CD4-positive, alpha-beta memory T cell (primary cell): Measurements from ENCODE around the gene NAA16. TPM values are rescaled to one million over a fixed set of nuclear protein-coding genes. Genes with fewer than 3 reads are reported as not detected.

Experiments used
- CTCF ChIA-PET: fragments of 350-600 bp; sonication (Branson Sonifier 250); formaldehyde crosslinking; loops from one replicate; lab custom pipeline; 2021; ENCODE audit warnings: inconsistent platforms; ENCODE audit not compliant: partially characterized antibody; lab: Charles Lee
- POLR2A ChIA-PET: fragments of 350-600 bp; sonication (Branson Sonifier 250); formaldehyde crosslinking; loops from one replicate; lab custom pipeline; 2021; ENCODE audit not compliant: partially characterized antibody; lab: Charles Lee
- DNase-seq, 5 donors: peaks; one replicate each; pipeline versions ENCODE4 v3.0.0 to v3.0.0-alpha.2; 2020 to 2022; ENCODE audit warnings: mixed read lengths in 1 of 5
- H3K27ac ChIP-seq: one replicate; pipeline ENCODE4 v1.7.0; 2013; ENCODE audit warnings: low read depth, low read length
- H3K27me3 ChIP-seq: 2 replicates; pipeline ENCODE4 v1.7.0; 2013; ENCODE audit warnings: mild to moderate bottlenecking, low read length, moderate library complexity; ENCODE audit not compliant: insufficient read depth
- H3K36me3 ChIP-seq: 2 replicates; pipeline ENCODE4 v1.7.0; 2013; ENCODE audit warnings: mild to moderate bottlenecking, low read length, moderate library complexity; ENCODE audit not compliant: insufficient read depth
- H3K4me1 ChIP-seq: 2 replicates; pipeline ENCODE4 v1.7.0; 2013; ENCODE audit warnings: mild to moderate bottlenecking, low read length, moderate library complexity; ENCODE audit not compliant: insufficient read depth
- H3K4me3 ChIP-seq, 2 donors: one replicate each; pipeline ENCODE4 v1.7.0; 2013; ENCODE audit warnings: low read length in 2 of 2, mild to moderate bottlenecking in 1 of 2
- H3K9me3 ChIP-seq, 2 donors: one replicate each; pipeline ENCODE4 v1.7.0; 2013; ENCODE audit warnings: low read length in 2 of 2, control low read depth in 1 of 2; ENCODE audit not compliant: control insufficient read depth in 1 of 2
- H3K27ac Mint-ChIP-seq, 7 donors: one replicate each; pipeline ENCODE4 v1.8.0; 2020 to 2021; ENCODE audit warnings: mixed read lengths in 7 of 7, mild to moderate bottlenecking in 6 of 7, inconsistent platforms in 3 of 7, moderate library complexity in 3 of 7
- H3K27me3 Mint-ChIP-seq, 2 donors: one replicate each; pipeline ENCODE4 v1.8.0; 2020 to 2021; ENCODE audit warnings: mixed read lengths in 2 of 2
- H3K36me3 Mint-ChIP-seq, 2 donors: one replicate each; pipeline ENCODE4 v1.8.0; 2020 to 2021; ENCODE audit warnings: mixed read lengths in 2 of 2, inconsistent platforms in 1 of 2, mild to moderate bottlenecking in 1 of 2
- H3K4me1 Mint-ChIP-seq, 4 donors: one replicate each; pipeline ENCODE4 v1.8.0; 2020 to 2021; ENCODE audit warnings: mixed read lengths in 4 of 4, mild to moderate bottlenecking in 1 of 4
- H3K4me3 Mint-ChIP-seq, 8 donors: one replicate each; pipeline ENCODE4 v1.8.0; 2020 to 2021; ENCODE audit warnings: mixed read lengths in 8 of 8, mild to moderate bottlenecking in 7 of 8, moderate library complexity in 6 of 8, inconsistent platforms in 3 of 8
- H3K9me3 Mint-ChIP-seq, 8 donors: one replicate each; pipeline ENCODE4 v1.8.0; 2020 to 2021; ENCODE audit warnings: mixed read lengths in 8 of 8, mild to moderate bottlenecking in 5 of 8, inconsistent platforms in 3 of 8, moderate library complexity in 1 of 8
- intact Hi-C: fragments of 100-400 bp; cut with micrococcal nuclease; formaldehyde crosslinking; loops from one replicate; pipeline ENCODE4 v1.15.1; 2023
- polyA plus RNA-seq, 2 donors: library from polyadenylated mRNA; unstranded; fragments of 300-500 nt; fragmentation: Illumina TruSeq; gene quantifications; one replicate each; pipeline ENCODE4 v1.2.3, GENCODE V29; 2021
- total RNA-seq, 2 experiments: library from RNA; stranded (reverse); gene quantifications; one replicate each; pipeline ENCODE4 v1.2.3, GENCODE V29; 2021

Gene NAA16
- total and polyA plus RNA-seq, 4 experiments from 2014 or later: 8.6 to 62.5 (median 39.7) TPM

DNA sequence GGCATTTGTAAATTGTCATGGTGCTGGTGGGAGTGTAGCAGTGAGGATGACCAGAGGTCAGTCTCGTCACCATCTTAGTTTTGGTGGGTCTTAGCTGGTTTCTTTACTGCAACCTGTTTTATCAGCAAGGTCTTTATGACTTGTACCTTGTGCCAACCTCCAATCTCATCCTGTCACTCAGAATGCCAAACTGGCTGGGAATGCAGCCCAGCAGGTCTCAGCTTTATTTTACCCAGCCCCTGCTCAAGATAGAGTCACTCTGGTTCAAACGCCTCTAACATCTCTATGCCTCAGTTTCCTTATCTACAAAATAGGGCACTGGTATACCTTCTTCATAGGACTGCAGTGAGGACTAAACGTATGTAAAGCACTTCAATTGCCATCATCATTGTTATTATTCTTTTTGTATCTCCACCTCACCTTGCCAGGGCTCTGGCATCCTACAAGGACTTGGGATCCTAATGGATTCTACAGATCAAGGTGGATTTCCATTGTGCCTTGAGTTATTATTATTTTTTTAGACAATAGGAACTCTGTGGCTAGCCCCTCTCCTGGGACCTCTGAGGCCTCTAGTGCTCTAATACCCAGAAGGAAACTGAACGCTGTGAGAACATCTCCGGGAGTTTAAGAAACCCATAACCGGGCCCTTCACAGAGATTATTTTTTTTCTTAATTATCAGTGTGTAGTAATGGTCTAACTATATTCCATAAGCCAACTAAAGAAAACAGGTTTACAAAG is 77.2 kb downstream of the NAA16 start:
- Histone ChIP-seq H3K9me3 (no peaks in the 10 kb centered on the region), H3K4me1 (no peaks in the 10 kb centered on the region), H3K4me3 (no peak overlapping the region), H3K27ac (no peak overlapping the region), H3K27me3 (no peaks in the 10 kb centered on the region), H3K36me3 (no peaks in the 10 kb centered on the region)
- H3K4me1 Mint-ChIP-seq: peaks cover 4 to 17% (median 6%) of the 10 kb centered on the region in 4 donors
- no peaks in the 10 kb centered on the region for H3K36me3 Mint-ChIP-seq
- CTCF ChIA-PET: interaction anchor here (1.0 to 1.3 kb wide), 3 partner anchors 31 to 265 kb away, joined by 3 to 6 read pairs (median 4); no protein-coding TSS in a partner anchor
- H3K27me3 Mint-ChIP-seq: peaks cover 0 to 1% of the 10 kb centered on the region in 2 donors
- no peak for DNase-seq
- POLR2A ChIA-PET: no interaction called here
- H3K27ac Mint-ChIP-seq: peak overlapping the region in 1 of 7 donors; percentile 64
- intact Hi-C loops: no loop called here
- H3K9me3 Mint-ChIP-seq: no peaks in the 10 kb centered on the region
- H3K4me3 Mint-ChIP-seq: no peak overlapping the region

DNA sequence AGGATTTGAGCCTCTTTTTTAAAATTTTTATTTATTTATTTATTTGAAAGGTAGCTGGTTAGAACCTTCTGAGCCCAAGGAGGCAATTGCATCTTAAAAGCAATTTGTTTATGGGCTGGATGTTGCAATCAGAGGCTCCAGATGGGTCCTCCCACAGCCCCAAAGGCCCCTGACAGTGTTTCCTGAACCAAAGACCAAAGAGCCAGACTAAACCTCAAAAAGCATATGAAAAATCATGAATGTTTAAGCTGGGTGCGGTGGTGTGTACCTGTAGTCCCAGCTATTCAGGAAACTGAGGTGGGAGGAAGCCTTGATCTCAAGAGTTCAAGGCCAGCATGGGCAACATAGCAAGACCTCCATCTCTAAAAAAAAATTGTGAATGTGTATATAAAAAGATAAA is 78.5 kb downstream of the NAA16 start:
- DNase-seq: peak in 1 of 5 donors; percentile 30
- no peaks in the 10 kb centered on the region for H3K36me3 ChIP-seq
- Mint-ChIP-seq H3K9me3 (no peaks in the 10 kb centered on the region), H3K36me3 (no peaks in the 10 kb centered on the region), H3K27ac (peak overlapping the region in 1 of 7 donors; percentile 33), H3K4me1 (peaks cover 4 to 13% (median 6%) of the 10 kb centered on the region in 4 donors), H3K4me3 (no peak overlapping the region), H3K27me3 (peaks cover 0 to 1% of the 10 kb centered on the region in 2 donors)
- intact Hi-C loops: no loop called here
- no peaks in the 10 kb centered on the region for H3K4me1 ChIP-seq
- H3K27me3 ChIP-seq: no peaks in the 10 kb centered on the region
- ChIA-PET CTCF (interaction anchor here (0.8 to 1.7 kb wide), 5 partner anchors 33 to 264 kb away, joined by 3 to 6 read pairs (median 4); no protein-coding TSS in a partner anchor), POLR2A (no interaction called here)
- H3K4me3 ChIP-seq: no peak overlapping the region
- no peak overlapping the region for H3K27ac ChIP-seq
- no peaks in the 10 kb centered on the region for H3K9me3 ChIP-seq

GRCh38 chr13:41394166-41394565 is 83.1 kb downstream of the NAA16 start:
- Mint-ChIP-seq H3K4me1 (peaks cover under 1 to 9% (median 2%) of the 10 kb centered on the region in 4 donors), H3K27ac (no peak overlapping the region), H3K36me3 (no peaks in the 10 kb centered on the region), H3K9me3 (no peaks in the 10 kb centered on the region), H3K27me3 (no peaks in the 10 kb centered on the region), H3K4me3 (no peak overlapping the region)
- CTCF ChIA-PET: no interaction called here
- no peak overlapping the region for H3K4me3 ChIP-seq
- intact Hi-C loops: no loop called here
- no peaks in the 10 kb centered on the region for H3K27me3 ChIP-seq
- no peak overlapping the region for H3K27ac ChIP-seq
- DNase-seq: no peak
- POLR2A ChIA-PET: no interaction called here
- H3K4me1 ChIP-seq: no peaks in the 10 kb centered on the region
- no peaks in the 10 kb centered on the region for H3K9me3 ChIP-seq
- H3K36me3 ChIP-seq: no peaks in the 10 kb centered on the region

DNA sequence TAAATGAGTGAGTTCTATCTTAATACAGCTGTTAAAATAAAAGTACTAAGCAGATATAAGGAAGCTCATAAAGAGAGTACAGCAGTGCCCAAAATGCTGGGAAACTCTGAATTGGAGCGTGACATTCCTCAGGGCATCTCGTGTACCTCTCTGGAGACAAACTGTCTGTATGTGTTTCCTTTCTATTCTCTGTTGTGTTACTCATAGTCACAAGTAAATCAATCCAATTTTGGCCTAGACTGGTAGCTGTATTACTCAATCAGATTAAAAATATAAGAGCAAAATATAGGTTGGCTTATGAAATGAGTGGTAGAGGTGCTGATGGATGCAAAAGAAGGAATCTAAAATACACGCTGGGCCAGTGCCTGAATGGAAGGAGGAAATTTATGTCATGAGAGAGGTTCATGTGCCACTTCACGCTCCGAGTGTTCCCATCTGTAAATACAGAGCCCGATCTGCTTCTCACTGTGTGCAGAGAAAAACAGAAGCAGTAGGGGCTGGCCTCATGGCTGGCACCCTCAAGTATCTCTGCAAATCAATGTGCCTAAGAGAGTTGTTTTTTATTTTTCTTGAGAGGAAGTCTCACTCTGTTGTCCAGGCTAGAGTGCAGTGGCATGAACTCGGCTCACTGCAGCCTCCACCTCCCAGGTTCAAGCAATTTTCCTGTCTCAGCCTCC is 87.6 kb downstream of the NAA16 start:
- DNase-seq: no peak
- ChIA-PET CTCF (interaction anchor here (1.0 kb wide), 2 partner anchors 14 to 254 kb away, joined by 3 read pairs; no protein-coding TSS in a partner anchor), POLR2A (no interaction called here)
- Mint-ChIP-seq H3K36me3 (no peaks in the 10 kb centered on the region), H3K27me3 (no peaks in the 10 kb centered on the region), H3K4me3 (no peak overlapping the region), H3K9me3 (no peaks in the 10 kb centered on the region), H3K27ac (peak overlapping the region in 1 of 7 donors; percentile 8), H3K4me1 (peaks cover 0 to 5% (median 0%) of the 10 kb centered on the region in 4 donors)
- Histone ChIP-seq H3K4me1 (no peaks in the 10 kb centered on the region), H3K36me3 (no peaks in the 10 kb centered on the region), H3K4me3 (no peak overlapping the region), H3K9me3 (no peaks in the 10 kb centered on the region), H3K27ac (no peak overlapping the region), H3K27me3 (no peaks in the 10 kb centered on the region)
- intact Hi-C loops: no loop called here

- H3K9me3 ChIP-seq: no peaks in the 10 kb centered on the region
- no peak overlapping the region for H3K27ac Mint-ChIP-seq
- ChIA-PET POLR2A (interaction anchor here (1.5 kb wide), 1 partner anchor 44 kb away, joined by 4 read pairs; no protein-coding TSS in a partner anchor), CTCF (interaction anchor here (1.0 kb wide), 1 partner anchor 10 kb away, joined by 4 read pairs; no protein-coding TSS in a partner anchor)
- DNase-seq: no peak
- H3K9me3 Mint-ChIP-seq: no peaks in the 10 kb centered on the region
- H3K27me3 Mint-ChIP-seq: no peaks in the 10 kb centered on the region
- H3K36me3 ChIP-seq: no peaks in the 10 kb centered on the region
- intact Hi-C loops: no loop called here
- no peak overlapping the region for H3K4me3 ChIP-seq
- no peaks in the 10 kb centered on the region for H3K4me1 ChIP-seq
- peaks cover 0 to 5% (median 0%) of the 10 kb centered on the region in 4 donors for H3K4me1 Mint-ChIP-seq
- H3K27ac ChIP-seq: no peak overlapping the region
- H3K4me3 Mint-ChIP-seq: no peak overlapping the region
- H3K36me3 Mint-ChIP-seq: no peaks in the 10 kb centered on the region
- H3K27me3 ChIP-seq: no peaks in the 10 kb centered on the region
Observed at GRCh38 chr13:41401366-41401765, 90.3 kb downstream of the NAA16 start.

- Mint-ChIP-seq H3K9me3 (no peaks in the 10 kb centered on the region), H3K27ac (no peak overlapping the region), H3K4me3 (no peak overlapping the region), H3K27me3 (no peaks in the 10 kb centered on the region), H3K36me3 (no peaks in the 10 kb centered on the region), H3K4me1 (peaks cover 0 to 1% (median 0%) of the 10 kb centered on the region in 4 donors)
- Histone ChIP-seq H3K27me3 (no peaks in the 10 kb centered on the region), H3K27ac (no peak overlapping the region), H3K4me1 (no peaks in the 10 kb centered on the region), H3K9me3 (no peaks in the 10 kb centered on the region), H3K4me3 (no peak overlapping the region), H3K36me3 (no peaks in the 10 kb centered on the region)
- POLR2A ChIA-PET: interaction anchor here (1.5 kb wide), 1 partner anchor 46 kb away, joined by 4 read pairs; no protein-coding TSS in a partner anchor
- intact Hi-C loops: no loop called here
- no peak for DNase-seq
- CTCF ChIA-PET: interaction anchor here (1.7 kb wide), 1 partner anchor 250 kb away, joined by 5 read pairs; no protein-coding TSS in a partner anchor
Observed at GRCh38 chr13:41402691-41403511, 91.8 kb downstream of the NAA16 start.
